ENCODE results near the gene CD84.
"Not testable (repeated sequence)": the region's sequence is repeated elsewhere in the genome, so short reads cannot be mapped to it uniquely, and the experiment has no call there.

CD84 gene

DNA sequence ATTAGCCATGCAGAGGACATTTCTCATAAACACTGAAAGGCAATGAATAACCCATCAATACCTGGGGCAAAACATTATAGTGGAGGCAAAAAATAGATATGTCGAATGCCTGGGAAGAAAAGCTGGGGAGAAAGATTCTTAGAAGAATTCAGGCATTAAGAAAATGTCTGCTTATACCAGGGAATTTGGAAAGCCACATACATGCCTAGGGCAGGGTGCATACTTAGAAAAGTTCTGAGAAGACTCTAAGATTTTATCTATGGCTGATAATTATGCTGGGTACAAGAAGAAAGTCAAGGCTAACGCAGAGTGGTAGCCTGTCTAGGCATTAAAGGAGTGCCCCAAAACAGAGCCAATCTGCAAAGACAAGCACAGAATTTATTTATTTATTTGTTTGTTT lies 74.6 kb downstream of the CD84 start:
- ChIA-PET CTCF (no interaction called here), POLR2A (no interaction called here)
- DNase-seq (ENCODE audit: low read depth, low spot score), result no peak
- H3K4me3 ChIP-seq (ENCODE audit: low read depth, low read length), result no peak overlapping the region
- TF ChIP-seq, protein P1, sequence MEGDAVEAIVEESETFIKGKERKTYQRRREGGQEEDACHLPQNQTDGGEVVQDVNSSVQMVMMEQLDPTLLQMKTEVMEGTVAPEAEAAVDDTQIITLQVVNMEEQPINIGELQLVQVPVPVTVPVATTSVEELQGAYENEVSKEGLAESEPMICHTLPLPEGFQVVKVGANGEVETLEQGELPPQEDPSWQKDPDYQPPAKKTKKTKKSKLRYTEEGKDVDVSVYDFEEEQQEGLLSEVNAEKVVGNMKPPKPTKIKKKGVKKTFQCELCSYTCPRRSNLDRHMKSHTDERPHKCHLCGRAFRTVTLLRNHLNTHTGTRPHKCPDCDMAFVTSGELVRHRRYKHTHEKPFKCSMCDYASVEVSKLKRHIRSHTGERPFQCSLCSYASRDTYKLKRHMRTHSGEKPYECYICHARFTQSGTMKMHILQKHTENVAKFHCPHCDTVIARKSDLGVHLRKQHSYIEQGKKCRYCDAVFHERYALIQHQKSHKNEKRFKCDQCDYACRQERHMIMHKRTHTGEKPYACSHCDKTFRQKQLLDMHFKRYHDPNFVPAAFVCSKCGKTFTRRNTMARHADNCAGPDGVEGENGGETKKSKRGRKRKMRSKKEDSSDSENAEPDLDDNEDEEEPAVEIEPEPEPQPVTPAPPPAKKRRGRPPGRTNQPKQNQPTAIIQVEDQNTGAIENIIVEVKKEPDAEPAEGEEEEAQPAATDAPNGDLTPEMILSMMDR (IDR thresholded peaks at IDR 0.05; ENCODE audit: insufficient read depth, low read length, missing control alignments), result no peak

DNA sequence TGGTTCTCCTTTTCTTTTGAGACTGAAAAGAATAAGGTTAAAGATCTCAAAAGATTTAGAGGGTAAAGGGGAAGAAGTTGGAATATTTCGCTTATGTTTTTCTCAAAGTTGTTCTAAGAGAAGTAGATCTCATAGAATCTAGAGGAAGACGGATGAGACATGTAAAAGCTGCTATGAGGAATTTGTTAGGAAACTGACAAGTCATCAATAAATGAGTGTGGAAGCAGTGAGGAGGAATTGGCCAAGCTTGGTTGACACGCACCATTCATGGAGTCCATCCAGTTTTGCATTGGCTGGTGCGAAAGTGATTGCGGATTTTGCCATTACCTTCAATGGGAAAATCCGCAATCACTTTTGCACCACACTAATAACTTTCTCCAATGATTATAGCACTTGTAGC lies 76.2 kb downstream of the CD84 start:
- POLR2A ChIA-PET, result no interaction called here

DNA sequence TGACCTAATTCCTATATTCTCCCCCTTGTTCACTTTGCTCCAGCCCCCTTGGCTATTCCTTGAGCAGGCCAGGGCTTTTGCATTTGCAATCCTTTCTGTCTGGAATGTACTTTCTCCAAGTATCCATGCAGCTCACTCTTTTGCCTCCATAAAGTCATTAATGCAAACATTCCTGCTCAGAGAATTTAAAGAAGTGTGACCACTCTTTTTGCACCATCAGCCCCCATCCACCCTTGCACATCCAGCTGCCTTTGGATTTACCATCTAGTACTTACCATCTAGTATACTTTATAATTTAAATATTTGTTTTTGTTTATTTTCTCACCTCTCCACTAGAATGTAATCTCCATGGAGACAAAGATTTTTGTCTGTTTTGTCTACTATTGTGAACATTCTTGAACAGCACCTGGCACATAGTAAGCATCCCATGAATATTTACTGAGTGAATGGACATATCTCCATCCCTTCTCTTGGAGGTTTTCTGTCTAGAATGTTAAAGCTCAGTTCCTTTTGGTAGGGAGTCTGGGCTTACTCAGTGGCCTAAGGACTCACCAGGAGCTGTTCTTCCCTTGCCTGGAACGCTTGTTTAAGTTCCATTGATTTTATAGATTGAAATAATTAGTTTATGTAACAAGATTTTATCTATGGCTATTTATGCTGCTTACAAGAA lies 78.8 kb downstream of the CD84 start:
- TF ChIP-seq, protein P1 (IDR thresholded peaks at IDR 0.05; ENCODE audit: insufficient read depth, low read length, missing control alignments), result no peak
- no peak for DNase-seq (ENCODE audit: low read depth, low spot score)
- POLR2A ChIA-PET, result no interaction called here
- H3K4me3 ChIP-seq (ENCODE audit: low read depth, low read length), result no peak overlapping the region
- CTCF ChIA-PET, result interaction anchor here (1.0 kb wide), 1 partner anchor 72 kb away, joined by 3 read pairs; no protein-coding TSS in a partner anchor

More for the DNA sequence above, 76.2 kb downstream of the CD84 start:
- TF ChIP-seq, protein P1 (IDR thresholded peaks at IDR 0.05; ENCODE audit: insufficient read depth, low read length, missing control alignments), result no peak
- DNase-seq (ENCODE audit: low read depth, low spot score), result no peak
- H3K4me3 ChIP-seq (ENCODE audit: low read depth, low read length), result no peak overlapping the region
- CTCF ChIA-PET, result no interaction called here

DNA sequence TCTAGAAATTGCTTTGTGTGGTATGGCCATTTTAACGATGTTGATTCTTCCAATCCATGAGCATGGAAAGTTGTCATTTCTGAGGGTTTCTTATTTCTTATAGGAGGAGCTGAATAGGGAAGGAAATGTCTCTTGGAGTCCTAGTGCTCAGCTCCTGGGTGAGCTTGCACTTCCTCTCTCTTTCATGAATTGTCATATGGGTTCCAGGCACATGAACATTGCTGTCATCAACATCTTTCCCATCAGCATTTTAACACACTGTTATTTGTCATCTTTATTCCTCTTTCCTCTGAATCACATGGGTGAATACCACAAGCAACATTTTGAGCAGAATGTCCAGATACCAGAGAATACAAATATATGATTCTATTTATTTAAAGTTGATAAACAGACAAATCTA lies 79.7 kb downstream of the CD84 start:
- DNase-seq (ENCODE audit: low read depth, low spot score), result no peak
- POLR2A ChIA-PET, result no interaction called here

DNA sequence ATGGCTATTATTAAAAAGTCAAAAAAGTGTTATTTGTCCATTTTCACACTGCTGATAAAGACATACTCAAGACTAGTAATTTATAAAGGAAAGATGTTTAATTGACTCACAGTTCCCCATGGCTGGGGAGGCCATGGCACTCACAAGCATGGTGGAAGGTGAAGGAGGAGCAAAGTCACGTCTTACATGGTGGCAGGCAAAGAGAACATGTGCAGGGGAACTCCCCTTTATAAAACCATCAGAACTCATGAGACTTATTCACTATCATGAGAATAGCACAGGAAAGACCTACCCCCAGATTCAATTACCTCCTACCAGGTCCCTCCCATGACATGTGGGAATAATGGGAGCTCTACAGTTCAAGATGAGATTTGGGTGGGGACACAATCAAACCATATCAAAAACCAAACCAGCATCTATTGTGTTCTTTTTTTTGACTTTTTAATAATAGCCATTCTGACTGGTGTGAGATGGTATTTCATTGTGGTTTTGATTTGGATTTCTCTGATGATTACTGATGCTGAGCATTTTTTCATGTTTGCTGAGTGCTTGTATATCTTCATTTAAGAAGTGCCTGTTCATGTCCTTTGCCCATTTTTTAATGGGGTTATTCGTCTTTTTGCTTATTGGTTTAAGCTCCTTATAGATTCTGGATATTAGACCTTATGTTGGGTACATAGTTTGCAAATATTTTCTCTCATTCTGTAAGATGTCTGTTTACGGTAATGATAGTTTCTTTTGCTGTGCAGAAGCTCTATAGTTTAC lies 80.8 kb downstream of the CD84 start:
- H3K4me3 ChIP-seq (ENCODE audit: low read depth, low read length); CTCF ChIA-PET; DNase-seq (ENCODE audit: low read depth, low spot score); POLR2A ChIA-PET: not testable (repeated sequence)

More for the DNA sequence above, 79.7 kb downstream of the CD84 start:
- CTCF ChIA-PET, result no interaction called here
- H3K4me3 ChIP-seq (ENCODE audit: low read depth, low read length), result no peak overlapping the region
- TF ChIP-seq, protein P1 (IDR thresholded peaks at IDR 0.05; ENCODE audit: insufficient read depth, low read length, missing control alignments), result no peak

DNA sequence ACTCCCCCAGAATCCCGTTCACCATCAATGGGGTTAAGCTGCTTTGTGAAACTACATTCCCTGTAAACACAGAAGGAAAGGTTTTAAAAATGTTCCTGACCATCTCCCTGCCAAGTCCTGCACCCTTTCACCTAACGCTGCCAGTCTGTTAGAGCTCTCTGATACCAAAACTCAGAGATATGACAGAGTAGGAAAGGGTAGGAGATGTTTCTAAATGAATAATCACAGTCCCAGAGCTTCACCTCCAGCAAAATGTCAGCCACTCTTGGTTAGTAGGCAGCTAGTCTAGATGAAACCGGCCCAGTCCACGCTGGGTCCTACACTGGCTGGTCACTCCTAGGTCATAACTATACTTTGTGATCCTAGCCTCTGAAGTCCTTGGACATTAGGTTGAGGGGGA lies 83.0 kb downstream of the CD84 start:
- H3K4me3 ChIP-seq (ENCODE audit: low read depth, low read length), result no peak overlapping the region
- ChIA-PET CTCF (no interaction called here), POLR2A (no interaction called here)
- no peak for DNase-seq (ENCODE audit: low read depth, low spot score)
- TF ChIP-seq, protein P1 (IDR thresholded peaks at IDR 0.05; ENCODE audit: insufficient read depth, low read length, missing control alignments), result no peak
